ENCODE results near the gene FOXC2. TPM values are rescaled to one million over a fixed set of nuclear protein-coding genes. Genes with fewer than 3 reads are reported as not detected.

FOXC2 gene
- total and polyA plus RNA-seq, 9 of the 15 experiments (the other 6 are each of a cell fraction or from before 2014, with no cell fraction given) = 0.01 to 0.11 (median 0.10) TPM; not detected in 5

DNA sequence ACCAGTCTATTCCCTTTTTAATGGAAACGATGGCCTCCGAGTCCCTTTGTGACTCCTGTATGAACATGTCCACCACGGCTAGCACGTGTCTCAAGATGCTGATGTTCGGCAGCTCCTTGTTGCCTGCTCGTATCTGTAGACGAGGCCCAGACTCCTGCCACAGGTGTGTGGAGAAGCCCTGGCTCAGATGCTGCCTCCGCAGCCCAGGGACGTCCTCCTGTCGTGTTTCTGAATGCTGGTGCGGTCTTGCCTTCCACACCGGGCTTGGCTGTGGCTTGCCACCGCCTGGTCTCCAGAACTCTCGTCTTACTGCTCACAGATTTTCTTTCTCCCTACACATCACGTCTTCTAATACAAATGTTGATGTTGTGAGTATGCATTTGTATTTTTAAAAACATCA, 39.3 kb upstream of the FOXC2 start:
- no peak for DNase-seq (ENCODE audit: extremely low read depth in 1 of 4, low spot score in 3 of 4)
- in situ Hi-C loops (cut with MboI) (no loop called here), intact Hi-C loops (cut with micrococcal nuclease) (loop anchor here (10.0 kb wide), 1 partner anchor 273 kb away; no protein-coding TSS in a partner anchor)
- no TSS peak for BruUV-seq (replicated peaks)
- H3K9me1 ChIP-seq (ENCODE audit: control insufficient read depth, insufficient read depth, low read length) = no peaks in the 10 kb centered on the region
- no peaks in the 10 kb centered on the region for H3K79me2 ChIP-seq (ENCODE audit: control insufficient read depth, insufficient read depth, low read length)
- H3K4me1 ChIP-seq (replicated peaks in 1 of 2; ENCODE audit: control insufficient read depth in 2 of 2, insufficient read depth in 2 of 2, low read length in 2 of 2) = peaks cover 0 to 6% of the 10 kb centered on the region in 2 experiments; a peak in 1 of 5 replicates
- no peaks in the 10 kb centered on the region for H3K9me3 ChIP-seq (replicated peaks; ENCODE audit: control insufficient read depth, insufficient read depth, low read depth, low read length)
- POLR2A ChIA-PET = interaction anchor here (0.5 to 0.8 kb wide), 2 partner anchors 10 to 243 kb away, joined by 3 read pairs; no protein-coding TSS in a partner anchor
- peaks cover 22 to 33% of the 10 kb centered on the region in 2 experiments for H3K27me3 ChIP-seq (ENCODE audit: control insufficient read depth in 2 of 2, insufficient read depth in 2 of 2, low read length in 2 of 2)
- H3K27ac ChIP-seq (ENCODE audit: extremely low read depth, low read depth, low read length) = no peak overlapping the region
- no peak overlapping the region for H2AFZ ChIP-seq (ENCODE audit: low read depth, low read length)
- no peaks in the 10 kb centered on the region; the same call in 1 of the 2 replicates for H4K20me1 ChIP-seq (replicated peaks; ENCODE audit: control insufficient read depth, insufficient read depth, low read length)
- no peak overlapping the region for H3K4me2 ChIP-seq (ENCODE audit: insufficient read depth, low read length)
- H3K36me3 ChIP-seq (ENCODE audit: control insufficient read depth, insufficient read depth, low read length) = no peaks in the 10 kb centered on the region
- FAIRE-seq = no peak
- ATAC-seq = no peak
- no peak overlapping the region for H3K9ac ChIP-seq (ENCODE audit: insufficient read depth in 1 of 2, low read depth in 2 of 2, low read length in 2 of 2)
- TF ChIP-seq ZNF699 (CRISPR knock-in tag; IDR thresholded peaks at IDR 0.05; ENCODE audit: insufficient replicate concordance) (no peak), POLR2G (IDR thresholded peaks at IDR 0.05; ENCODE audit: low read depth, low read length) (no peak), U2AF2 (optimal IDR thresholded peaks at IDR 0.05; ENCODE audit: low read depth, low read length) (no peak), BHLHE40 (IDR thresholded peaks at IDR 0.05; ENCODE audit: low read length) (no peak), ZNF134 (CRISPR knock-in tag; conservative IDR thresholded peaks at IDR 0.05) (no peak), SNRNP70 (optimal IDR thresholded peaks at IDR 0.05; ENCODE audit: low read depth, low read length) (no peak), BRCA1 (IDR thresholded peaks at IDR 0.05) (no peak), BRCA1 (CRISPR knock-in tag; IDR thresholded peaks at IDR 0.05) (no peak), JUND (IDR thresholded peaks at IDR 0.05; ENCODE audit: borderline replicate concordance, low read depth, low read length) (no peak), JUND (tag; IDR thresholded peaks at IDR 0.05; ENCODE audit: borderline replicate concordance, low read depth, low read length) (no peak), CBFA2T3 (IDR thresholded peaks at IDR 0.05) (no peak), TEAD2 (tag; IDR thresholded peaks at IDR 0.05) (no peak), ZNF668 (CRISPR knock-in tag; IDR thresholded peaks at IDR 0.05) (no peak), KAT8 (IDR thresholded peaks at IDR 0.05; ENCODE audit: low read depth) (no peak), ZFP36 (IDR thresholded peaks at IDR 0.05; ENCODE audit: low read depth, low read length, partially characterized antibody) (no peak)
- TF ChIP-seq, protein P1, sequence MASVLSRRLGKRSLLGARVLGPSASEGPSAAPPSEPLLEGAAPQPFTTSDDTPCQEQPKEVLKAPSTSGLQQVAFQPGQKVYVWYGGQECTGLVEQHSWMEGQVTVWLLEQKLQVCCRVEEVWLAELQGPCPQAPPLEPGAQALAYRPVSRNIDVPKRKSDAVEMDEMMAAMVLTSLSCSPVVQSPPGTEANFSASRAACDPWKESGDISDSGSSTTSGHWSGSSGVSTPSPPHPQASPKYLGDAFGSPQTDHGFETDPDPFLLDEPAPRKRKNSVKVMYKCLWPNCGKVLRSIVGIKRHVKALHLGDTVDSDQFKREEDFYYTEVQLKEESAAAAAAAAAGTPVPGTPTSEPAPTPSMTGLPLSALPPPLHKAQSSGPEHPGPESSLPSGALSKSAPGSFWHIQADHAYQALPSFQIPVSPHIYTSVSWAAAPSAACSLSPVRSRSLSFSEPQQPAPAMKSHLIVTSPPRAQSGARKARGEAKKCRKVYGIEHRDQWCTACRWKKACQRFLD (CRISPR knock-in tag; IDR thresholded peaks at IDR 0.05) = no peak
- CTCF ChIA-PET (ENCODE audit: low intra/inter-chr PET ratio) = no interaction called here
- 37% methylated on average over 14 of the region's 15 CpGs for WGBS (ENCODE audit: insufficient coverage, low coverage, missing lambda C conversion rate)
- H3K4me3 ChIP-seq = no peak overlapping the region
